ENCODE measurements around the gene CD22.
"Not testable (repeated sequence)": the region's sequence is repeated elsewhere in the genome, so short reads cannot be mapped to it uniquely, and the experiment has no call there.

CD22 gene

GRCh38 chr19:35328851-35329285, at the start of gene CD22:
CD22 (plus strand) TSS chr19:35329187; CDS start chr19:35332041, 2,854 bp downstream.
- no peak for DNase-seq

GRCh38 chr19:35279374-35279773, 49.6 kb upstream of the CD22 start:
- DNase-seq = no peak

- DNase-seq = no peak
Measured at GRCh38 chr19:35279985-35280821, 48.8 kb upstream of the CD22 start.

GRCh38 chr19:35281303-35281702, 47.7 kb upstream of the CD22 start:
- no peak for DNase-seq

GRCh38 chr19:35284153-35285094, 44.6 kb upstream of the CD22 start:
- no peak for DNase-seq

GRCh38 chr19:35285095-35285449, 43.9 kb upstream of the CD22 start:
- no peak for DNase-seq

GRCh38 chr19:35285465-35285864, 43.5 kb upstream of the CD22 start:
- not testable (repeated sequence) for DNase-seq

- DNase-seq = not testable (repeated sequence)
Measured at GRCh38 chr19:35286101-35286500, 42.9 kb upstream of the CD22 start.

- DNase-seq = no peak
Measured at GRCh38 chr19:35287713-35288112, 41.3 kb upstream of the CD22 start.

GRCh38 chr19:35288331-35288730, 40.7 kb upstream of the CD22 start:
- DNase-seq = peak; percentile 9

- DNase-seq = no peak
Measured at GRCh38 chr19:35288906-35289305, 40.1 kb upstream of the CD22 start.

GRCh38 chr19:35290381-35291127, 38.4 kb upstream of the CD22 start:
- DNase-seq = no peak

- peak; percentile 60 for DNase-seq
Measured at GRCh38 chr19:35291259-35291658, 37.7 kb upstream of the CD22 start.

GRCh38 chr19:35291916-35292315, 37.1 kb upstream of the CD22 start, which contains the start of gene MAG:
MAG (plus strand) TSS chr19:35292161; CDS start chr19:35295409, 3,248 bp downstream.
- DNase-seq = no peak

- DNase-seq = no peak
Measured at GRCh38 chr19:35292421-35293362, 36.3 kb upstream of the CD22 start.

GRCh38 chr19:35293363-35293739, 35.6 kb upstream of the CD22 start:
- no peak for DNase-seq

GRCh38 chr19:35293808-35294207, 35.2 kb upstream of the CD22 start:
- no peak for DNase-seq

- DNase-seq = peak; percentile 66
Measured at GRCh38 chr19:35294328-35294727, 34.7 kb upstream of the CD22 start.

GRCh38 chr19:35294859-35295791, 33.9 kb upstream of the CD22 start:
- DNase-seq = no peak

- no peak for DNase-seq
Measured at GRCh38 chr19:35295792-35296462, 33.1 kb upstream of the CD22 start.

Measured in NCI-H69 (cell line).